ENCODE measurements around the gene ELMO1. TPM values are rescaled to one million over a fixed set of nuclear protein-coding genes. Genes with fewer than 3 reads are reported as not detected.

The ELMO1 gene
- total and polyA plus RNA-seq, 2 of the 13 experiments (the other 11 are each of a cell fraction or from before 2014, with no cell fraction given): 0.11 to 0.17 TPM

DNA sequence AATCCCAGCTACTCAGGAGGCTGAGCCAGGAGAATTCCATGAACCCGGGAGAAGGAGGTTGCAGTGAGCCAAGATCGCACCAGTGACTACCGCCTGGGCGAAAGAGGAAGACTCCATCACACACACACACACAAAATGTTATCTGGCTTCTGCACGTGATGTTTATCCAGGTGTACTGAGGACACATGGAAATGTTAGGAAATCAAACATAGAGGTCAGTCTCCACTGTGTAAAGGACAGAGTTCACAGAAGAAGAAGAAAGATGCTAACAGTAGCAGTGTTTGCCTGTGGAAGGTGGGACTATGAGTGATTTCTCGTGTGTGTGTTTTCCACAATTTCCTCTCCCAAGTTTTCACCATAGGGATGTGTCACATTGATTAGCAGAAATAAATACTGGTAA is 256.9 kb downstream of the ELMO1 start (continued):
- 0 out of 2 replicates have a peak, but pooled peaks have one; percentile 16 for TF ChIP-seq GATAD1 (CRISPR knock-in tag; IDR thresholded peaks at IDR 0.05)
- TF ChIP-seq SMAD9 (CRISPR knock-in tag; IDR thresholded peaks at IDR 0.05): no peak
- TF ChIP-seq, protein P1, sequence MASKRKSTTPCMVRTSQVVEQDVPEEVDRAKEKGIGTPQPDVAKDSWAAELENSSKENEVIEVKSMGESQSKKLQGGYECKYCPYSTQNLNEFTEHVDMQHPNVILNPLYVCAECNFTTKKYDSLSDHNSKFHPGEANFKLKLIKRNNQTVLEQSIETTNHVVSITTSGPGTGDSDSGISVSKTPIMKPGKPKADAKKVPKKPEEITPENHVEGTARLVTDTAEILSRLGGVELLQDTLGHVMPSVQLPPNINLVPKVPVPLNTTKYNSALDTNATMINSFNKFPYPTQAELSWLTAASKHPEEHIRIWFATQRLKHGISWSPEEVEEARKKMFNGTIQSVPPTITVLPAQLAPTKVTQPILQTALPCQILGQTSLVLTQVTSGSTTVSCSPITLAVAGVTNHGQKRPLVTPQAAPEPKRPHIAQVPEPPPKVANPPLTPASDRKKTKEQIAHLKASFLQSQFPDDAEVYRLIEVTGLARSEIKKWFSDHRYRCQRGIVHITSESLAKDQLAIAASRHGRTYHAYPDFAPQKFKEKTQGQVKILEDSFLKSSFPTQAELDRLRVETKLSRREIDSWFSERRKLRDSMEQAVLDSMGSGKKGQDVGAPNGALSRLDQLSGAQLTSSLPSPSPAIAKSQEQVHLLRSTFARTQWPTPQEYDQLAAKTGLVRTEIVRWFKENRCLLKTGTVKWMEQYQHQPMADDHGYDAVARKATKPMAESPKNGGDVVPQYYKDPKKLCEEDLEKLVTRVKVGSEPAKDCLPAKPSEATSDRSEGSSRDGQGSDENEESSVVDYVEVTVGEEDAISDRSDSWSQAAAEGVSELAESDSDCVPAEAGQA (IDR thresholded peaks at IDR 0.05; ENCODE audit: low read depth): no peak; the same call in 1 of the 2 replicates
- TF ChIP-seq, protein P1 (CRISPR knock-in tag; IDR thresholded peaks at IDR 0.05; ENCODE audit: borderline replicate concordance): no peak
- TF ChIP-seq ZBTB42 (CRISPR knock-in tag; IDR thresholded peaks at IDR 0.05): no peak
- TF ChIP-seq ZNF556 (CRISPR knock-in tag; IDR thresholded peaks at IDR 0.05; ENCODE audit: borderline replicate concordance): peak; percentile 89; the same call in 1 of the 2 replicates
- TF ChIP-seq, protein P2, sequence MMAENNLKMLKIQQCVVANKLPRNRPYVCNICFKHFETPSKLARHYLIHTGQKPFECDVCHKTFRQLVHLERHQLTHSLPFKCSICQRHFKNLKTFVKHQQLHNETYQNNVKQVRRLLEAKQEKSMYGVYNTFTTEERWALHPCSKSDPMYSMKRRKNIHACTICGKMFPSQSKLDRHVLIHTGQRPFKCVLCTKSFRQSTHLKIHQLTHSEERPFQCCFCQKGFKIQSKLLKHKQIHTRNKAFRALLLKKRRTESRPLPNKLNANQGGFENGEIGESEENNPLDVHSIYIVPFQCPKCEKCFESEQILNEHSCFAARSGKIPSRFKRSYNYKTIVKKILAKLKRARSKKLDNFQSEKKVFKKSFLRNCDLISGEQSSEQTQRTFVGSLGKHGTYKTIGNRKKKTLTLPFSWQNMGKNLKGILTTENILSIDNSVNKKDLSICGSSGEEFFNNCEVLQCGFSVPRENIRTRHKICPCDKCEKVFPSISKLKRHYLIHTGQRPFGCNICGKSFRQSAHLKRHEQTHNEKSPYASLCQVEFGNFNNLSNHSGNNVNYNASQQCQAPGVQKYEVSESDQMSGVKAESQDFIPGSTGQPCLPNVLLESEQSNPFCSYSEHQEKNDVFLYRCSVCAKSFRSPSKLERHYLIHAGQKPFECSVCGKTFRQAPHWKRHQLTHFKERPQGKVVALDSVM (CRISPR knock-in tag; IDR thresholded peaks at IDR 0.05): peak; percentile 74; the same call in 1 of the 2 replicates
- no peak for TF ChIP-seq XBP1 (CRISPR knock-in tag; IDR thresholded peaks at IDR 0.05)
- no peak for TF ChIP-seq ZNF264 (CRISPR knock-in tag; IDR thresholded peaks at IDR 0.05)
- TF ChIP-seq, protein P3, sequence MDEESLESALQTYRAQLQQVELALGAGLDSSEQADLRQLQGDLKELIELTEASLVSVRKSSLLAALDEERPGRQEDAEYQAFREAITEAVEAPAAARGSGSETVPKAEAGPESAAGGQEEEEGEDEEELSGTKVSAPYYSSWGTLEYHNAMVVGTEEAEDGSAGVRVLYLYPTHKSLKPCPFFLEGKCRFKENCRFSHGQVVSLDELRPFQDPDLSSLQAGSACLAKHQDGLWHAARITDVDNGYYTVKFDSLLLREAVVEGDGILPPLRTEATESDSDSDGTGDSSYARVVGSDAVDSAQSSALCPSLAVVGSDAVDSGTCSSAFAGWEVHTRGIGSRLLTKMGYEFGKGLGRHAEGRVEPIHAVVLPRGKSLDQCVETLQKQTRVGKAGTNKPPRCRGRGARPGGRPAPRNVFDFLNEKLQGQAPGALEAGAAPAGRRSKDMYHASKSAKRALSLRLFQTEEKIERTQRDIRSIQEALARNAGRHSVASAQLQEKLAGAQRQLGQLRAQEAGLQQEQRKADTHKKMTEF (CRISPR knock-in tag; IDR thresholded peaks at IDR 0.05): peak; percentile 72
- peak; percentile 58; the same call in 1 of the 2 replicates for TF ChIP-seq MTA1 (CRISPR knock-in tag; IDR thresholded peaks at IDR 0.05; ENCODE audit: borderline replicate concordance)
- TF ChIP-seq, protein P4, sequence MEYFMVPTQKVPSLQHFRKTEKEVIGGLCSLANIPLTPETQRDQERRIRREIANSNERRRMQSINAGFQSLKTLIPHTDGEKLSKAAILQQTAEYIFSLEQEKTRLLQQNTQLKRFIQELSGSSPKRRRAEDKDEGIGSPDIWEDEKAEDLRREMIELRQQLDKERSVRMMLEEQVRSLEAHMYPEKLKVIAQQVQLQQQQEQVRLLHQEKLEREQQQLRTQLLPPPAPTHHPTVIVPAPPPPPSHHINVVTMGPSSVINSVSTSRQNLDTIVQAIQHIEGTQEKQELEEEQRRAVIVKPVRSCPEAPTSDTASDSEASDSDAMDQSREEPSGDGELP (IDR thresholded peaks at IDR 0.05; ENCODE audit: borderline replicate concordance, low read depth): peak; percentile 97
- peak; percentile 97 for TF ChIP-seq TARDBP (CRISPR knock-in tag; IDR thresholded peaks at IDR 0.05)
- TF ChIP-seq MAFG (CRISPR knock-in tag; IDR thresholded peaks at IDR 0.05): no peak
- peak; percentile 67; the same call in 1 of the 2 replicates for TF ChIP-seq GATA4 (IDR thresholded peaks at IDR 0.05; ENCODE audit: borderline replicate concordance, low read depth)
- TF ChIP-seq ZNF432 (CRISPR knock-in tag; IDR thresholded peaks at IDR 0.05; ENCODE audit: borderline replicate concordance): no peak
- no peak for TF ChIP-seq ZNF33A (CRISPR knock-in tag; IDR thresholded peaks at IDR 0.05; ENCODE audit: borderline replicate concordance)
- no peak for TF ChIP-seq ZSCAN21 (CRISPR knock-in tag; IDR thresholded peaks at IDR 0.05; ENCODE audit: borderline replicate concordance)
- TF ChIP-seq, protein P5, sequence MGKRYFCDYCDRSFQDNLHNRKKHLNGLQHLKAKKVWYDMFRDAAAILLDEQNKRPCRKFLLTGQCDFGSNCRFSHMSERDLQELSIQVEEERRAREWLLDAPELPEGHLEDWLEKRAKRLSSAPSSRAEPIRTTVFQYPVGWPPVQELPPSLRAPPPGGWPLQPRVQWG (CRISPR knock-in tag; IDR thresholded peaks at IDR 0.05; ENCODE audit: borderline replicate concordance, low read depth): no peak
- peak; percentile 91 for TF ChIP-seq NCOA2 (CRISPR knock-in tag; IDR thresholded peaks at IDR 0.05)

All from HepG2 (cell line).